ENCODE measurements around the gene TTF2.

The TTF2 gene

DNA sequence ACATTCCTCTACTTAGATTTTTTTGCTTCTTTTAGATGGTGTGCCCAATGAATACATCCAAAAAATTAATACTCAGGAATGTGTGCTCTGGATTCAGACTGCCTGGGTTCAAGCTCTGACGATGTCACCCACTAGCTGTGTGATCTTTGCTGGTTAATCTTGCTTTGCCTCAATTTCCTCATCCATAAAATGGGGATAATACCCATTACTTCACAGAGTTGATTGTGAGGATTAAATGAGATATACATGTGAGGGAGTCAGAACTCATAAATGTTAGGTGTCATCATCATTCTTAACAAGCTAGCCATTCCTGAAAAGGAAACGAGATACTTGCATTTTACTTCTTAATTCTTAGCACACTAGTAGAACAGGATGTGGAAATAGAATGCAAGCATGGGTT, 12.9 kb upstream of the TTF2 start:
- DNase-seq, result no peak

DNA sequence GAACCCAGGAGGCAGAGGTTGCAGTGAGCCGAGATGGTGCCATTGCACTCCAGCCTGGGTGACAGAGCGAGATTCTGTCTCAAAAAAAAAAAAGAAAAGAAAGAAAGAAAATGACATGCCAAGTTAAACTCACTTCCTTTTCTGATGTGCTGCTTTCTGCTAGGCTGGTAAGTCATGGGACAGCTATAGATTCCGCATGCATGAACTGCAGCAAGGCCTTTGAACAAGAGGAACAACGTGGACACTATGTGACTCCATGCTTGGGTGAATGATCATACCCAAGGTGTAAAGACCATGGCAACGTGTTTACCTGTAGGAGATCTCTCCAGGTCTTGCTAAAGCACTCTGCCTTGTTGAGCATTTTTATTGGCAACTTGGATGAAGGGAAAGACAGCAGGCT, 10.3 kb upstream of the TTF2 start:
- no peak for DNase-seq

DNA sequence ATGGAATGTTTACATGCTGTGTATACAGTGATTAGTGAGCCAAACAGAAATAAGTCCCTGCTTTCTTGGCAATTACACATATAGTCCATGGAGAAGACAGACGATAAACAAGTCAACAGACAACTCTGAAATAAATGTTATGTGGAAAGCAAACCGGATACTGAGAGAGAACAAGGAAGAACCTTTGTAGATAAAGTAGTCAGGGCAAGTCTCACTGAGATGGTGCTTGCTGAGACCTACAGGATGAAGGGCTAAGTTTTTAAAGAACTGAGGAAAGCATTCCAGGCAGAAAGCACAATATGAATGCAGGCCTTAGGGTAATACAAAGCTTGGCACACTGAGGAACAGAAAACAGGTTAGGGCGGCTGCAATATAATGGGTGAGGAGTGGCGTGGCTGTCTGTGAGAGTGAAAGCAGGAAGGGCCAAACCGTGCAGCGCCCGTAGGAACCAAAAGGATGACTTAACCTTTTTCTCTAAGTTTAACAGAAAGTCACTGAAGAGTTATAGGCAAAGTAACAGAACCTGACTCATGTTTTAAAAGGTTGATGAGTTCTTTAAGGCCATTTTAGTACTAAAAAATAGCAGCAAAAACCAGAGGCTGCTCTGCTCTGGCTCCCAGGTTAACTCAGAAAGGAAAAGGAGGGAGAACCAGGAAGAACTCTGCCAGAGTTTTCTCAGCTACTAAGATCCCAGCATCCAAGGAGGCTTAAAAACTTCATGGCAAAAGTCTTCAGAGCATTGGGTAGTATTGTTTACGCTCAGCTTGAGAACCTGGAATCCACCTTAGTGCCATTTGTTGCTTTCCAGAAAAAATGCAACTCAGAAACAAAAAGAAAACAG, 8.7 kb upstream of the TTF2 start:
- peak in 1 of 5 experiments; percentile 77 for DNase-seq

DNA sequence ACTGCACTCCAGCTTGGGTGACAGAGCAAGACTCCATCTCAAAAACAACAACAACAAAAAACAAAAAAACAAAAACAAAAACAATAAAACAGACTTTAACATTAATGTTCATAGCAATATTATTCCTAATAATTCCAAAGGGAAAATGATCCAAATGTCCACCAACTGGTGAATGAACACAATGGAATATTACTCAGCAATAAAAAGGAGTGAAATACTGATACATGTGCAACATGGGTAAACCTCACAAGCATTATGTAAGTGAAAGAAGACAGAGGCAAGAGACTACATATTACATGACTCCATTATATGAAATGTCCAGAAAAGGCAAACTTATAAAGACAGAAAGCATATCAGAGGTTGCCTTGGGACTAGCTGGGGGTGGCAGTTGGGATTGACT, 6.1 kb upstream of the TTF2 start:
- DNase-seq, result no peak

DNA sequence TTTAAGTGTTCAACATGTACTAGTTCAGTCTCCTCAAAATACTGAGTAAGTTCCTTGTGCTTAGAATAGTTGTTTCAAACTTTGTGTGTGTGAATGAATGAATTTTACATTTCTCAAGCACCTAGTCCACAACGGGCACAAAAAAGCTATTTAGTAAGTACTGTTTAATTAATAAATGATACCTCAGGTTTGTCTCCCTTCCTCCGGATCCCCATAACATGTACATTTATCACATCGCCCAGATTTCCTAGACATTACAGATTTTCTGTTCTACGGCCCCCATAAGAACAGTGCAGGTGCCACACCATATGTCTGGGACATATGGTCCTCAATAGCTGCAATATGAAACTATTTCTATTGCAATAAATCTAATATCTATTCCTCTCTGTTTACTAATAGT, 1.3 kb upstream of the TTF2 start:
- no peak for DNase-seq

DNA sequence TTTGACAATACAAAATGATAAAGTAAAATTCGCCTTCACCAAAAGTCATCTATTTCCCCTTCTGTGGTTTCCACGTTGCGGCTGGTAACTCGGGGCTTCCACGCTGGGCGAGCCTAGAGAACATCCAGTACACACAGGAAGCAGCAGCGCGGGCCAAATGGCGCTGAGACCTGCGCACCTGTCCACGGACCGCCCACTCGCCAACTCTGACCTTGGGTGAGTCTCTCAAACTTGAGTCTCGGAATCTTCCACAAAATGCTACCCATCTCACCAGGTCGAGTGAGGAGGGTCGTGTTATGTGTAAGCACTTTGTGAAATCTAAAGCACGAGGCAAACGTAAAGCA, 820 bp upstream of the TTF2 start:
- DNase-seq, result peak; percentile 47 to 85 (median 52)

DNA sequence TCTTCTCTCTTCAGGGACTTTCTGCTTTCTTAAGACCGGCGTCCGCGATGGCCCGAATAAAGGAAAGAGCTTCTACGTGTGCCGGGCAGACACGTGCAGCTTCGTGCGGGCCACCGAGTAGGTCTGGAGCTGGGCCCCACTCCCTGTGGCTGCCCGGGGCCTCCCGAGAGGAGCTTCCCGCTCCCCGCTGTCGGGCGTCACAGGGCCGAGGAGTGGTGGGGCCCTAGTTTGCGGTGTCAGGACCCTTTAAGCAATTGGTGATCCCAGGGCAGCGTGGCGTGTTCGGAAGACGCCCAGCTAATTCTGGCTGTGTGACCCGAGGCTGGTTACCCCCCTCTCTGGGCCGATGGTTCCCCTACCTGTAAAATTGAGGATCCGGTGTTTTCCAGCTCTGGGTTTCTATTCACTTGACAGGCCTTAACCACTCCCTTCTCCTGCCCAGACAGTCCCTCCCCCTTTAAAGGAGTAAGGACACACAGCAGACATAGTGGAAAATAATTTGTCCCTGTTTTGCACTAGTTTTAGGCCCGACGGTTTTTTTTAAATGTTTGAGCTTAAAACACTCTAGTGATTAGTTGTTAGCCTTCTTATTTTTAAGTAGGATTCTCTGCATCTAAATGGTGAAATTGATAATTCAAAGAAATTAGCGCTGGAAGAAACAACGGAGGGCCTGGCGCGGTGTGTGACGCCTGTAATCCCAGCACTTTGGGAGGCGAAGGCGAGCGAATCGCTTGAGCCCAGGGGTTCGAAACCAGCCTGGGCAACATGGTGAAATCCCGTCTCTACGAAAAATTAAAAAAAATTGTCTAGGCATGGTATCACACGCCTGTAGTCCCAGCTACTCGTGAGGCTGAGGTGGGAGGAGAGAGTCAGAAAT, 553 bp downstream of the TTF2 start:
- peak in 3 of 5 experiments; percentile 12 to 50 (median 24) for DNase-seq

DNA sequence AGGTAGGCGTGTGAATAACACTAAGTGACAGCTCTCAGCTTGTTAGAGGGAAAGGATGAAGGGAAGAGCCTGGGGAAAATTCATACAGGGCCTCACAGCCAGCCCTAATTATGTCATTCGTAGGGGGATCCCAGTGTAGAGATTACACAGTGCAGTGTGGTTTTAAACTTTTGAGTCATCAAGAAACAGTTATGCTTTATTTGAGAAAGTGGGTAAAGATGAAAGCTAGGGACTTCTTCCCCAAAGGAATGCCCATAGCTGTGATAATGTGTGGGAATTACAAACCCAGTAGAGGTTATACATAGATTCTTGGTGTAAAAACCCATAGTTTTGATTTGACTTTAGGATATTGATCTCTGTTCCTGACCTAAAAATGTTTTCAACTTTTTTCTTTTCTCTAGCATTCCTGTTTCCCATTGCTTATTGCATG, 1.9 kb downstream of the TTF2 start:
- DNase-seq, result peak in 1 of 5 experiments; percentile 61

DNA sequence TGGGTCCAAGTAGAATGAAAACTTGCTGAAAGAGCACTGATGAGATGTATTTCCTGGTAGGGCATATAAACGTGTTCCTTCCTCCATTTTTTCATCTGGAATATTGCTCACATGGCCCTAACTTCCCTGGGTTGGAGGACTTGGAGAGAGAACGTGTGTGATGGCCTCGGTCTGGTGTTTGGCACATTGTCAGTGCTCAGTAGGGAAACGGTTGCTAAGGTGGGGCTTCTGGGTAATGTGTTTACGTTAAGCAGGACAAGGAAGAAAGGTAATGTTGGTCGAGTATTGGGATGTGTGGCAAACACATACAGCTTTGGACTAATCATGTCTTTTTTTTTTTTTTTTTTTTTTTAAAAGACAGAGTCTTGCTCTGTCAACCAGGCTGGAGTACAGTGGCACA, 6.2 kb downstream of the TTF2 start:
- no peak for DNase-seq

DNA sequence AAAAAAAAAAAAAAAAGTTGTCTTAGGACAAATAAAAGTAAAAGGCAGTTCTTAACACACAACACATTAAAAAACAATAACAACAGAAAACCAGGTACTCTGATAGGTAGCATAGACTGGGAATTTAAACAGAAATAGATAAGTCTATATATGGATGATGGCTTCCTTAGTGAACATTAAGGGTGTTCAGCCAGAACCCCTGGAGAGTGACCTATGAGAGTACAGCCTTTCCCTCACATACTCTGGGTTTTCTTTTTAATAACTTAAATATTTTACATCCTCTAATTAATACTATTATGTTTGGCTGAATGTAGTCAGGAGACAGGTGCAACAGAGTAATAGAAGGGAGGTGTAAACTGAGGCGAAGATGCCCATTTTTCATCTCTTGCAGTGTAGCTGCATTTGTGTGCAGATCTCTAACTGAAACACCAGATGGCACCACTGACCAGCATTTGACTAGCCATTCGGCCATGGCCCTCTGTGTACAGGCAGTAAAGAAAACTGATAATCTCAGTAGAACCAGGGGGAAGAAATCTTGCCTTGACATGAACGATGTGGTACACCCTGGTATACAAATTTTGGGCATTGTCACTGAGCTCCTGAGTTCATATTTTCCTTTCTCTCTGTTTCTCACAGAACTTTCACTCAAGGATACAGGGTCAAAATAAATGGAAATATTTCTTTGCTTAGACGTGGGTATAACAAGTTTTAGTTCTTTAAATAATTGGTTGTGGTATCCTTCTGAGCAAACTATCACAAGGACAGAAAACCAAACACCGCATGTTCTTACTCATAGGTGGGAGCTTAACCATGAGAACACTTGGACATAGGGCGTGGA, 7.6 kb downstream of the TTF2 start:
- peak in 1 of 5 experiments; percentile 58 for DNase-seq

DNA sequence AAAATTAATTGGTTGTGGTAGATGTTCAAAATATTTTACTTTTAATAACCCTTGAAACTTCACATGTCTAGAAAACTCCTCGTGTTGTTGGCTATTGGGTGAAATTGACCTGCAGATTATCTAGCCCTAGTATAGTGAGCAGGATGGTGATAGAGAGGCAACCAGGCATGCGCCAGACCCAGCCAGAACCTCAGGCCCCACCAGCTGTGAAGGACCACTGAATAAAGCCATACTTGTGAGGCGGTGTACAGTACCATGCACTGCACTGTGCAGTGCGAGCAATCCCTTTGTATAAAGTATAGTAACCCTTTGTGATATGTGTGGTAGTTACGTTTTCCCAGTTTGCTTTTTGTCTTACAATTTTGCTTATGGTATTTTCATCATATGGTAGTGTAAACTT, 8.5 kb downstream of the TTF2 start:
- DNase-seq, result no peak

DNA sequence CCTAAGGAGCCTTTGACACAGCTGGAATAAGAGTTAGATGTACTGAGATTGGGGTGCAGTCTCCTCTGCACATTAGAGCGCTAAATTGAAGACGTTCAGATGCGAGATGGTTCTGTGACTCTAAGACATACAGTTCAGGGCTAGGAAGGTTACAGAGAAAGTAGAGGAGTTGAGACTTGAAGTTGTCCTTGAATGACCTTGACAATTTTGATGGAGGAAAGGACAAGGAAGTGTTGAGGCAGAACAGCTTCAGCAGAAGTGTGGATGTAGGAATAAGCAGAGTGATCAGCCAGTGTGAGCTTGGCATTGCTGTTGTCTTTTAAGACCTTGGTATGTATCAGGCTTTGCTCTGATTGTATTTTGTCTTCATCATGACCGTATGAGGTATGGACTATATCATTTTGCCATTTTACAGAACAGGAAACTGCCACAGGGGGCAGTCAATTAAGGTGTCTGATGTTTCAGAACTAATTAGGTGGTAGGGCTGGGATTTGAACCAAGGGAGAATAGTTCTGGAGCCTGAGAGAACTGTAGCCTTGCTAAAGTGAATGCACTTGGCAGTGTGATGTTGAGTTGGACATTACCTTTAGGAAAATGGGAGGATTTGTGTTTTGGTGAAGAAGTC, 9.2 kb downstream of the TTF2 start:
- DNase-seq, result peak in 1 of 5 experiments; percentile 36

DNA sequence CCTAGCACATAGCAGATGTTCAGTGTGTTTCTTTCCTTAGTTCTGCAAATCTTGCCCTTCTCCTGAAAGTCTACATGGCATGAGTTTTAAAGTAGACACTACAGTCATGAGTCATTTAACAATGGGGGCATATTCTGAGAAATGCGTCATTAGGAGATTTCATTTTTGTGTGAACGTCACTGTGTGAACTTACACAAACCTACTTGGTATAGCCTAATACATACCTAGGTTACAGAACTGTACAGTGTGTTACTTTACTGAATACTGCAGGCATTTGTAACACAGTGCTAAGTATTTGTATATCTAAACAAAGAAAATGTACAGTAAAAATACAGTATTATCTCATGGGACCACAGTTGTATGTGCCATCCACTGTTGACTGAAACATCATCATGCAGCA, 10.0 kb downstream of the TTF2 start:
- peak in 1 of 5 experiments; percentile 68 for DNase-seq

DNA sequence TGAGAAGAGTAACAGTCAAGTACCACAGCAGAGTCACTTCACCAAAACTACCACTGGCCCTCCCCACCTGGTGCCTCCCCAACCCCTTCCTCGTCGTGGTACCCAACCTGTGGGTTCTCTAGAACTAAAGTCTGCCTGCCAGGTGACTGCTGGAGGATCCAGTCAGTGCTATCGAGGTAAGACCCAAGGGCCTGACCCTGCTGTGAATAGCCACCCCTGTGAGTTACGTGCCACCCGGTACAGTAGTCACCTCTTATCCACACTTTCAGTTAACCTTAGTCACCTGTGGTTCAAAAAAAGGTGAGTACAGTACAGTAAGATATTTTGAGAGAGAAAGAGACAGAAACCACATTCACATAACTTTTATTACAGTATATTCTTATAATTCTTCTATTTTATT, 16.5 kb downstream of the TTF2 start:
- DNase-seq, result no peak

DNA sequence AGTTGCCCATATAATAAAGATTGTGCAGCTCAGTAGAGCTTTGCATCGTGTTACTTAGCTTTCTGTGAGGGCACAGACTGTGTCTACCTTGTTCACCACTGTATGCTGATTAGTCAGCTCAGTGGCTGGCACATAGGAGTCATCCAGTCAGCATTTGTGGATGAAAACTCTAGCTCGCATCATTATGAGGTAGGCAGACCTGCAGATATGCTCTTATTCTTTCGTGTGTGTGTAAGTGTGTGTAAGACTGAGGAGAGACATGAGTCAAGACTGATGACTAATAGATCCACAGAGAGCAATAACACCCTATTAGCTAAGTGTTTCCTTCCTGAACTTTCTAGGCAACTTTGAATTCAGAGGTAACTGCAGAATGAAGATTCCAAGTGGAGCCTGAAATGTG, 17.1 kb downstream of the TTF2 start:
- peak in 2 of 5 experiments; percentile 21 to 35 for DNase-seq

DNA sequence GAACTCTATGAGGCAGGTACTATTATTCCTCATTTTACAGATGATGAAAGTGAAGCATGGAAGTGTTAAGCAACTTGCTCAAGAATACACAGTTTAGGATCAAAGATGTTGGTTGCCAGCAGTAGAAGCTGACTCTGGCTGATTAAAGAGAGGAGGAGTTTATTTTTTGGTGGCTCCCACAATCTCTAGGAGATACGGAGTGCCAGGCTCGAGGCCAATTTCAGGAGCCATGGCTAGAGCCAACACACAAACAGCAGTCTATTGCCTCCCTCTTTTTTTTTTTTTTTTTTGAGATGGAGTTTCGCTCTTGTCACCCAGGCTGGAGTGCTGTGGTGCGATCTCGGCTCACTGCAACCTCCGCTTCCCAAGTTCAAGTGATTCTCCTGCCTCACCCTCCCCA, 19.6 kb downstream of the TTF2 start:
- no peak for DNase-seq

DNA sequence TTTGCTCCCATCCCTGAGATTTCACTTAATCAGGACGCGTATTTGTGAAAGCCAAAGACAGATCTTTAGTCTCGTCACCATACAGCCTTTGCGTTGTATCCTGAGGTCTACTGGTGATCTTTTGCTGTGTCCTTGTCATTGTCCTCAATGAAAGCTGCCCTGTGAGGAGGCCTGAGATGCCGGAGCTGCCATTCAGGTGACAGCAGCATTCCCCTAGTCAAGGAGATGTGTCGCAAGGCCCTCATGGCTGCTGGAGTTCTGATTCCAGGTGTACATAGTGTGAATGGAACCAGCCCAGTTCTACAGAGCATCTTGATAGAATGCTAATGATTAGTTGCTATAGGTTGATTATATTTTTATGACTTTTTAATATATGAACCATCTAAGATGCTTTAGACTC, 24.1 kb downstream of the TTF2 start:
- DNase-seq, result no peak

DNA sequence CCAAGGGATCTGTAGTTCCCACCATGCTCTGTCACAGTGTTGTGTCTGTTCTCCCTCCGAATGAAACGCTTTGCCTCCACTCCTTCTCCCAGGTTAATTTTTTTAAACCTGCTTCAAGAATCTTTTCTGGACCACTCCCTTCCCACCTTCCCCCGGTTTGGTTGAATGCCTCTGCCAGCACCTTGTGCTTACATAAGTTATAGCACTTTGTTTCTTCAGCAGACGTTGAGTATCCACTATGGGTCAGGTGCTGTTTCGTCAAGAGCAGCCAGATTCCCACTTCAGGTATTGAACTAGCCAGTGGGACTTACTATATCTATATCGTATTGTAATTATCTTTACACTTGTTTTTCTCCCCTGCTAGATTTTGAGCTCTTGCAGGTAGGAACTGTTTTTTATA, 27.6 kb downstream of the TTF2 start:
- DNase-seq, result no peak

DNA sequence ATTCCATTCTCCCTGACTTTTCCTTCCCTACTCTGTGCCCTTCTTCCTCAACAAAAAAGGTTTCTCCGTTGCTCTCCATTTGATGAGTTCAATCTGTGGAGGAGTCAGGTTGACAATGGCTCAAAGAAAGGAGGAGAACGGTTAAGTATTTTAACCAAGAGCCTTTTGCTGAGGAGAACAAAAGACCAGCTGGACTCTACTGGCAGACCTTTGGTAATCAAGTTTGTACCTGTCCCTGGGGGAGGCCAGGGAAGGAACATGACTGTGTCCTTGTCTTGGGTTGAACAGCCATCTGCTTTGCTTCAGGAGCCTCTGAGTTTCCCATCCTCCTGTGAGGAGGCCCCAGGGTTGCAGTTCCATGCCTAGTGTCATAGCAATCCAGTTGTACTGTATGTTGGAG, 29.9 kb downstream of the TTF2 start:
- DNase-seq, result no peak

DNA sequence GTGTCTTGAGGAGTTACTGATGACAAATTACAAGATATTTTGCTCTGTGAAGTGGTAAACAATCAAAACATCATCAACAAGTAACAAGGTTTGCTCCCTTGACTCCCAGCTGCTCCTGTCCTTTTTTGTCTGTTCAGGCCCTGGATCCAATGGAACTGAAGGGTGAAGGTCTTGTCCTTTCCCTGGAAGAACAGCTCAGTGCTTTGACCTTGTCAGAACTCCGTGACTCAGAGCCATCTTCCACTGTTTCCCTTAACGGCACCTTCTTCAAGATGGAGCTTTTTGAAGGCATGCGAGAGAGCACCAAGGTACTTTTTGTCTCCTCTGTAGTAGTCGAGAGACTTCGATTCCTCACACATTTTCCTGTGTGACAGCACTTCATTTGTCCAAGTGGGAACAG, 32.5 kb downstream of the TTF2 start:
- no peak for DNase-seq

DNA sequence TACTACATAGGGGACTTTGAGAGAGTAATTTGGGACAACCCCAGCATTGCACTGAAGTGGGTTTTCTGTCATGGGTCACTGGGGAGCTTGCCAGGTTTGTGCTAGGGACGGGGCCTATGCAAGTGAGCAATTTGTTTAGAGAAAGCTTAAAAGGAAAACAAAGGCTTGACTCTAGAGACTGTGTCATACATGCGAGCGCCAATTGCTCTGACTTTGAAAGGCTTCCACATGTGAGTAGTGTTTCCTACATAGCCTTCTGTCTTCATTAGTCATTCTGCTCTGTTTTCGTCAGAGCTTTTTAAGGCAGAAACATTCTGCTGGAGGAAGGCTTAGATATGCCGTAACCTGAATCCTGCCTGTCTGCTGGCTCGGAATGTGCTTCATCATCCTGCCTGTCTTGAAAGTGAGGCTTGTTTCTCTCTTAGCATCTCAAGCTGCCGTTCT, 33.0 kb downstream of the TTF2 start:
- no peak for DNase-seq

DNA sequence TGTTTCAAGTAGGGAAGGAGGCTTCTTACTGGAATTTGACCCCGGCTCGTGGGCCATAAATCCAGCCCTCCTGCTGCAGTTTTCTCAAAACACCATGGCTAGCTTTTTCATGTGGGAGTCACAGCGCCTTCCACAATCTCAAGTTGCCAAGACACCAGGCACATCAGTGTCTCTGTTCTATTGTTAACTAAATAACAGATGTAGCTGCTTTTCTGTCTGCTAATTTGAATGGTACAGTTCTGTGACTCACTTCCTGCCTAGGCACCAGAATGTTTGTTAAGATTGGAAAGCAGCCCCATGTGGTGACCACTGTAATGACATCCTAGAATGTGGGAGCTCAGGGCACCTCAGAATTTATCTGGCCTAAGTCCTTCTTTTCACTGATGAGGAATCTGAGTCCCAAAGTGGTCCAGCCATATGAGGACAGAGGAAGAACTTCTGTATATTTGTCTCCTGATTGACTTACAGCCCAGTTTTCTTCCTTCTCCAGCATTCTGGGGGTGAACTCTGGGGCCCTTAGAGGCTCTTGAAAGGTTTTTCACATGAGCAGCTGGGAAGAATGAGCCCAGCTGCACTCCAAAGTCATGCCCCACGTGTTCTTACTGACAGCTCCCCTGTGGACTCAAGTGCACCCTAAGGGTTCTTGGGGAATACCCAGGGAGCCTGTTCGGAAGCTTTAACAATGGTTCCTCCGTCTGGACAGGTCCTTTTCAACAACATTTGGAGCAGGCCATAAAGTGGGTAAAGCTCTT, 33.9 kb downstream of the TTF2 start:
- DNase-seq, result peak in 1 of 5 experiments; percentile 65

Measured in T-helper 2 cell (primary cell).